K562 (cell line): Measurements from ENCODE around the gene FTO. TPM values are rescaled to one million over a fixed set of nuclear protein-coding genes. Genes with fewer than 3 reads are reported as not detected.

Experiments used
- ATF7 ChIP-seq: fragments of 450-650 bp; IDR thresholded peaks from 2 replicates; pipeline ENCODE4 v1.7.1; 2014; ENCODE audit warnings: mild to moderate bottlenecking, moderate library complexity
- JUND ChIP-seq, 2 experiments: IDR thresholded peaks; 2 replicates in 1 of 2; 3 replicates in 1 of 2; pipeline ENCODE4 v1.6.1; 2011; ENCODE audit warnings: borderline replicate concordance in 2 of 2, low read depth in 2 of 2, low read length in 2 of 2, improper control_type of control experiment in 1 of 2, missing biosample characterization in 1 of 2, missing genetic modification characterization in 1 of 2, missing genetic modification reagents in 1 of 2
- KAT7 ChIP-seq: sonication (generic); formaldehyde crosslinking; IDR thresholded peaks from 2 replicates; pipeline ENCODE4 v1.8.0; 2022; ENCODE audit warnings: missing genetic modification reagents, mild to moderate bottlenecking, borderline replicate concordance
- SIX5 ChIP-seq, 2 experiments: IDR thresholded peaks; 2 replicates each; pipeline ENCODE4 v1.6.1; 2011; ENCODE audit warnings: low read length in 2 of 2, borderline replicate concordance in 1 of 2, low read depth in 1 of 2, mild to moderate bottlenecking in 1 of 2, moderate library complexity in 1 of 2; ENCODE audit not compliant: insufficient read depth in 1 of 2
- ZNF134 ChIP-seq: fragments of 250-450 bp; sonication (Bioruptor Pico); conservative IDR thresholded peaks from 2 replicates; pipeline ENCODE4 v1.4.0; 2020
- ZNF165 ChIP-seq: fragments of 250-450 bp; sonication (Bioruptor Pico); IDR thresholded peaks from 2 replicates; pipeline ENCODE4 v1.4.0; 2020; ENCODE audit warnings: borderline replicate concordance
- ZNF197 ChIP-seq: fragments of 200-800 bp; sonication (Bioruptor generic); IDR thresholded peaks from 2 replicates; pipeline ENCODE4 v1.6.1; 2016; ENCODE audit warnings: low read depth, missing genetic modification characterization, missing compliant biosample characterization
- polyA plus RNA-seq, 8 experiments: library from polyadenylated mRNA; depleted of rRNA in 4 of 8; stranded (reverse) in 5 of 8; unstranded in 3 of 8; fragments of >200 nt; fragmentation: Nextera tagmentation in 2 of 8; fragmentation: Illumina TruSeq in 1 of 8; extraction: Ambion mirVana in 2 of 8; extraction: Trizol in 1 of 8; gene quantifications; 2 replicates each; pipeline versions ENCODE4 v1.2.1 to v1.2.3, GENCODE V29; 2011 to 2014; ENCODE audit warnings: inconsistent platforms in 1 of 8, missing spikeins in 1 of 8
- total RNA-seq, 7 experiments: library from RNA; depleted of rRNA in 6 of 7; stranded (reverse); fragments of >200 nt in 6 of 7; fragmentation: Illumina TruSeq in 2 of 7; extraction: Trizol in 2 of 7; gene quantifications; 2 replicates each; pipeline versions ENCODE4 v1.2.1 to v1.2.3, GENCODE V29; 2011 to 2021; ENCODE audit warnings: low replicate concordance in 1 of 7
- TF ChIP-seq, protein P1 (sequence below): fragments of 200-800 bp; sonication (Bioruptor generic); IDR thresholded peaks from 2 replicates; pipeline ENCODE4 v1.6.1; 2017; ENCODE audit warnings: missing genetic modification characterization, missing compliant biosample characterization
- TF ChIP-seq, protein P2 (sequence below): fragments of 450-650 bp; IDR thresholded peaks from 2 replicates; pipeline ENCODE4 v1.6.1; 2016; ENCODE audit warnings: mild to moderate bottlenecking, moderate library complexity
- TF ChIP-seq, protein P3 (sequence below), 3 experiments: IDR thresholded peaks in 2 of 3; conservative IDR thresholded peaks in 1 of 3; 2 replicates each; pipeline ENCODE4 v1.5.1; 2011 to 2012; ENCODE audit warnings: low read length in 3 of 3, mild to moderate bottlenecking in 3 of 3, control low read depth in 2 of 3, improper control_type of control experiment in 1 of 3, inconsistent platforms in 1 of 3, low read depth in 1 of 3, mixed read lengths in 1 of 3, moderate library complexity in 1 of 3; ENCODE audit not compliant: insufficient read depth in 2 of 3

The FTO gene
- total and polyA plus RNA-seq, 9 of the 15 experiments (the other 6 are each of a cell fraction or from before 2014, with no cell fraction given) = 11.3 to 27.7 (median 25.5) TPM

DNA sequence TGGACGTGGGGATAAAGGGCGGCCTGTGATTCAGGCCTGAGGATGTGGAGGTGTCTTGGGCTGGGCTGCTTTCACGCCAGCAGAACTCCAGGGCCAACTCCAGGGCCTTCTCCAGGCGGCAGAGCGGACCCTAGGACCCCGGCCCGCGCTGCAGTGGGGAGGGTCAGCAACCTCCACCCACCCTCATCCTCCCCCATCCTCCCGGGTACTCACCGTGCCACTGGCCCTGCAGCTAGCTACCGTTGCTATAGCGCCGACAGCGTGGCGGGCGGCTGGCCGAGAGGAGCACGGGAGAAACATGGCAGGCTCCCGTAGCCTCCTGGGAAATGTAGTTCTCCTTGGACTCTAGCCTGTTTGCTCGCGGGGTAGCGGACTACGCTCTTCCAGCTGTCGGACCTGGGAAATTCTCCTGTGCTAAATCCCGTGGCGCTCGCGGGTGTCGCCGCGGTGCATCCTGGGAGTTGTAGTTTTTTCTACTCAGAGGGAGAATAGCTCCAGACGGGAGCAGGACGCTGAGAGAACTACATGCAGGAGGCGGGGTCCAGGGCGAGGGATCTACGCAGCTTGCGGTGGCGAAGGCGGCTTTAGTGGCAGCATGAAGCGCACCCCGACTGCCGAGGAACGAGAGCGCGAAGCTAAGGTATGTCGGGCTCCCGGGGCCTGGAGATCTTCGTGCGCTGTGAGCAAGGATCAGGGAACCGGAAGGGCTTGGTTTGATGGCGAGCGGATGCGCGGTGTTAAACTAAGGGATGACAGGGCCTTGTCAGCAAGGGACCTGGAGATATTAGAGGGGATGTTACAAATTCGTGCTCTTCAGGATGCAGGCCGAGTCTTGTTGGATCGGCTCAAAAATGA is at the start of gene FTO, which contains the start of gene RPGRIP1L (continued):
- TF ChIP-seq, protein P1, sequence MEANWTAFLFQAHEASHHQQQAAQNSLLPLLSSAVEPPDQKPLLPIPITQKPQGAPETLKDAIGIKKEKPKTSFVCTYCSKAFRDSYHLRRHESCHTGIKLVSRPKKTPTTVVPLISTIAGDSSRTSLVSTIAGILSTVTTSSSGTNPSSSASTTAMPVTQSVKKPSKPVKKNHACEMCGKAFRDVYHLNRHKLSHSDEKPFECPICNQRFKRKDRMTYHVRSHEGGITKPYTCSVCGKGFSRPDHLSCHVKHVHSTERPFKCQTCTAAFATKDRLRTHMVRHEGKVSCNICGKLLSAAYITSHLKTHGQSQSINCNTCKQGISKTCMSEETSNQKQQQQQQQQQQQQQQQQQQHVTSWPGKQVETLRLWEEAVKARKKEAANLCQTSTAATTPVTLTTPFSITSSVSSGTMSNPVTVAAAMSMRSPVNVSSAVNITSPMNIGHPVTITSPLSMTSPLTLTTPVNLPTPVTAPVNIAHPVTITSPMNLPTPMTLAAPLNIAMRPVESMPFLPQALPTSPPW (CRISPR knock-in tag) = peak; percentile 100
- TF ChIP-seq, protein P2, sequence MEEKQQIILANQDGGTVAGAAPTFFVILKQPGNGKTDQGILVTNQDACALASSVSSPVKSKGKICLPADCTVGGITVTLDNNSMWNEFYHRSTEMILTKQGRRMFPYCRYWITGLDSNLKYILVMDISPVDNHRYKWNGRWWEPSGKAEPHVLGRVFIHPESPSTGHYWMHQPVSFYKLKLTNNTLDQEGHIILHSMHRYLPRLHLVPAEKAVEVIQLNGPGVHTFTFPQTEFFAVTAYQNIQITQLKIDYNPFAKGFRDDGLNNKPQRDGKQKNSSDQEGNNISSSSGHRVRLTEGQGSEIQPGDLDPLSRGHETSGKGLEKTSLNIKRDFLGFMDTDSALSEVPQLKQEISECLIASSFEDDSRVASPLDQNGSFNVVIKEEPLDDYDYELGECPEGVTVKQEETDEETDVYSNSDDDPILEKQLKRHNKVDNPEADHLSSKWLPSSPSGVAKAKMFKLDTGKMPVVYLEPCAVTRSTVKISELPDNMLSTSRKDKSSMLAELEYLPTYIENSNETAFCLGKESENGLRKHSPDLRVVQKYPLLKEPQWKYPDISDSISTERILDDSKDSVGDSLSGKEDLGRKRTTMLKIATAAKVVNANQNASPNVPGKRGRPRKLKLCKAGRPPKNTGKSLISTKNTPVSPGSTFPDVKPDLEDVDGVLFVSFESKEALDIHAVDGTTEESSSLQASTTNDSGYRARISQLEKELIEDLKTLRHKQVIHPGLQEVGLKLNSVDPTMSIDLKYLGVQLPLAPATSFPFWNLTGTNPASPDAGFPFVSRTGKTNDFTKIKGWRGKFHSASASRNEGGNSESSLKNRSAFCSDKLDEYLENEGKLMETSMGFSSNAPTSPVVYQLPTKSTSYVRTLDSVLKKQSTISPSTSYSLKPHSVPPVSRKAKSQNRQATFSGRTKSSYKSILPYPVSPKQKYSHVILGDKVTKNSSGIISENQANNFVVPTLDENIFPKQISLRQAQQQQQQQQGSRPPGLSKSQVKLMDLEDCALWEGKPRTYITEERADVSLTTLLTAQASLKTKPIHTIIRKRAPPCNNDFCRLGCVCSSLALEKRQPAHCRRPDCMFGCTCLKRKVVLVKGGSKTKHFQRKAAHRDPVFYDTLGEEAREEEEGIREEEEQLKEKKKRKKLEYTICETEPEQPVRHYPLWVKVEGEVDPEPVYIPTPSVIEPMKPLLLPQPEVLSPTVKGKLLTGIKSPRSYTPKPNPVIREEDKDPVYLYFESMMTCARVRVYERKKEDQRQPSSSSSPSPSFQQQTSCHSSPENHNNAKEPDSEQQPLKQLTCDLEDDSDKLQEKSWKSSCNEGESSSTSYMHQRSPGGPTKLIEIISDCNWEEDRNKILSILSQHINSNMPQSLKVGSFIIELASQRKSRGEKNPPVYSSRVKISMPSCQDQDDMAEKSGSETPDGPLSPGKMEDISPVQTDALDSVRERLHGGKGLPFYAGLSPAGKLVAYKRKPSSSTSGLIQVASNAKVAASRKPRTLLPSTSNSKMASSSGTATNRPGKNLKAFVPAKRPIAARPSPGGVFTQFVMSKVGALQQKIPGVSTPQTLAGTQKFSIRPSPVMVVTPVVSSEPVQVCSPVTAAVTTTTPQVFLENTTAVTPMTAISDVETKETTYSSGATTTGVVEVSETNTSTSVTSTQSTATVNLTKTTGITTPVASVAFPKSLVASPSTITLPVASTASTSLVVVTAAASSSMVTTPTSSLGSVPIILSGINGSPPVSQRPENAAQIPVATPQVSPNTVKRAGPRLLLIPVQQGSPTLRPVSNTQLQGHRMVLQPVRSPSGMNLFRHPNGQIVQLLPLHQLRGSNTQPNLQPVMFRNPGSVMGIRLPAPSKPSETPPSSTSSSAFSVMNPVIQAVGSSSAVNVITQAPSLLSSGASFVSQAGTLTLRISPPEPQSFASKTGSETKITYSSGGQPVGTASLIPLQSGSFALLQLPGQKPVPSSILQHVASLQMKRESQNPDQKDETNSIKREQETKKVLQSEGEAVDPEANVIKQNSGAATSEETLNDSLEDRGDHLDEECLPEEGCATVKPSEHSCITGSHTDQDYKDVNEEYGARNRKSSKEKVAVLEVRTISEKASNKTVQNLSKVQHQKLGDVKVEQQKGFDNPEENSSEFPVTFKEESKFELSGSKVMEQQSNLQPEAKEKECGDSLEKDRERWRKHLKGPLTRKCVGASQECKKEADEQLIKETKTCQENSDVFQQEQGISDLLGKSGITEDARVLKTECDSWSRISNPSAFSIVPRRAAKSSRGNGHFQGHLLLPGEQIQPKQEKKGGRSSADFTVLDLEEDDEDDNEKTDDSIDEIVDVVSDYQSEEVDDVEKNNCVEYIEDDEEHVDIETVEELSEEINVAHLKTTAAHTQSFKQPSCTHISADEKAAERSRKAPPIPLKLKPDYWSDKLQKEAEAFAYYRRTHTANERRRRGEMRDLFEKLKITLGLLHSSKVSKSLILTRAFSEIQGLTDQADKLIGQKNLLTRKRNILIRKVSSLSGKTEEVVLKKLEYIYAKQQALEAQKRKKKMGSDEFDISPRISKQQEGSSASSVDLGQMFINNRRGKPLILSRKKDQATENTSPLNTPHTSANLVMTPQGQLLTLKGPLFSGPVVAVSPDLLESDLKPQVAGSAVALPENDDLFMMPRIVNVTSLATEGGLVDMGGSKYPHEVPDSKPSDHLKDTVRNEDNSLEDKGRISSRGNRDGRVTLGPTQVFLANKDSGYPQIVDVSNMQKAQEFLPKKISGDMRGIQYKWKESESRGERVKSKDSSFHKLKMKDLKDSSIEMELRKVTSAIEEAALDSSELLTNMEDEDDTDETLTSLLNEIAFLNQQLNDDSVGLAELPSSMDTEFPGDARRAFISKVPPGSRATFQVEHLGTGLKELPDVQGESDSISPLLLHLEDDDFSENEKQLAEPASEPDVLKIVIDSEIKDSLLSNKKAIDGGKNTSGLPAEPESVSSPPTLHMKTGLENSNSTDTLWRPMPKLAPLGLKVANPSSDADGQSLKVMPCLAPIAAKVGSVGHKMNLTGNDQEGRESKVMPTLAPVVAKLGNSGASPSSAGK = peak; percentile 76
- TF ChIP-seq JUND (IDR thresholded peaks at IDR 0.05; ENCODE audit: borderline replicate concordance, low read depth, low read length) = no peak
- TF ChIP-seq JUND (tag; IDR thresholded peaks at IDR 0.05; ENCODE audit: borderline replicate concordance, low read depth, low read length) = no peak; the same call in 2 of the 3 replicates
- TF ChIP-seq KAT7 = no peak
- peak; percentile 88 for TF ChIP-seq SIX5 (IDR thresholded peaks at IDR 0.05; ENCODE audit: borderline replicate concordance in 1 of 2, insufficient read depth in 1 of 2, low read depth in 1 of 2, low read length in 2 of 2)
- TF ChIP-seq ZNF165 (CRISPR knock-in tag) = no peak
- TF ChIP-seq ATF7 = peak; percentile 65; the same call in 1 of the 2 replicates
- peak; percentile 39; the same call in 1 of the 2 replicates for TF ChIP-seq ZNF134 (CRISPR knock-in tag)
- TF ChIP-seq, protein P3, sequence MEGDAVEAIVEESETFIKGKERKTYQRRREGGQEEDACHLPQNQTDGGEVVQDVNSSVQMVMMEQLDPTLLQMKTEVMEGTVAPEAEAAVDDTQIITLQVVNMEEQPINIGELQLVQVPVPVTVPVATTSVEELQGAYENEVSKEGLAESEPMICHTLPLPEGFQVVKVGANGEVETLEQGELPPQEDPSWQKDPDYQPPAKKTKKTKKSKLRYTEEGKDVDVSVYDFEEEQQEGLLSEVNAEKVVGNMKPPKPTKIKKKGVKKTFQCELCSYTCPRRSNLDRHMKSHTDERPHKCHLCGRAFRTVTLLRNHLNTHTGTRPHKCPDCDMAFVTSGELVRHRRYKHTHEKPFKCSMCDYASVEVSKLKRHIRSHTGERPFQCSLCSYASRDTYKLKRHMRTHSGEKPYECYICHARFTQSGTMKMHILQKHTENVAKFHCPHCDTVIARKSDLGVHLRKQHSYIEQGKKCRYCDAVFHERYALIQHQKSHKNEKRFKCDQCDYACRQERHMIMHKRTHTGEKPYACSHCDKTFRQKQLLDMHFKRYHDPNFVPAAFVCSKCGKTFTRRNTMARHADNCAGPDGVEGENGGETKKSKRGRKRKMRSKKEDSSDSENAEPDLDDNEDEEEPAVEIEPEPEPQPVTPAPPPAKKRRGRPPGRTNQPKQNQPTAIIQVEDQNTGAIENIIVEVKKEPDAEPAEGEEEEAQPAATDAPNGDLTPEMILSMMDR (IDR thresholded peaks at IDR 0.05 in 2 of 3, conservative IDR thresholded peaks at IDR 0.05 in 1 of 3; ENCODE audit: insufficient read depth in 2 of 3, low read depth in 1 of 3, low read length in 3 of 3) = peak in 1 of 3 experiments; percentile 17; a peak in 1 of 6 replicates
- TF ChIP-seq ZNF197 (CRISPR knock-in tag) = peak; percentile 91; the same call in 1 of the 2 replicates
